GM19239 (cell line): Measurements from ENCODE around the gene ADAM12.

ENCODE experiments used
- DNase-seq: peaks from one replicate; pipeline ENCODE4 v3.0.0; 2011; ENCODE audit warnings: low spot score; ENCODE audit not compliant: insufficient read length
- FAIRE-seq: peaks from 2 replicates; lab custom pipeline; 2011; peaks lifted over from hg19 to GRCh38; lab: Jason Lieb, UNC

ADAM12 gene

GRCh38 chr10:126130271-126130710 lies 258.0 kb downstream of the ADAM12 start:
- FAIRE-seq = no peak

GRCh38 chr10:126129026-126129425 lies 259.3 kb downstream of the ADAM12 start:
- DNase-seq = no peak
- FAIRE-seq = no peak

More at GRCh38 chr10:126130271-126130710, 258.0 kb downstream of the ADAM12 start:
- no peak for DNase-seq

- no peak for DNase-seq
- FAIRE-seq = no peak
Observed at GRCh38 chr10:126128581-126128980, 259.7 kb downstream of the ADAM12 start.

- DNase-seq (no peak), FAIRE-seq (no peak)
Observed at GRCh38 chr10:126127481-126128029, 260.7 kb downstream of the ADAM12 start.

GRCh38 chr10:126126866-126127265 lies 261.4 kb downstream of the ADAM12 start:
- DNase-seq = no peak
- no peak for FAIRE-seq

- DNase-seq = no peak
- FAIRE-seq = no peak
Observed at GRCh38 chr10:126126023-126126422, 262.3 kb downstream of the ADAM12 start.

- FAIRE-seq (no peak), DNase-seq (no peak)
Observed at GRCh38 chr10:126124668-126125349, 263.5 kb downstream of the ADAM12 start.

GRCh38 chr10:126124046-126124445 lies 264.2 kb downstream of the ADAM12 start:
- no peak for FAIRE-seq
- no peak for DNase-seq

GRCh38 chr10:126123466-126123865 lies 264.8 kb downstream of the ADAM12 start:
- DNase-seq (no peak), FAIRE-seq (no peak)

- DNase-seq = no peak
- no peak for FAIRE-seq
Observed at GRCh38 chr10:126122881-126123280, 265.4 kb downstream of the ADAM12 start.

GRCh38 chr10:126119599-126119998 lies 268.7 kb downstream of the ADAM12 start:
- no peak for FAIRE-seq
- no peak for DNase-seq

- no peak for FAIRE-seq
- DNase-seq = no peak
Observed at GRCh38 chr10:126118476-126118875, 269.8 kb downstream of the ADAM12 start.

GRCh38 chr10:126117196-126117595 lies 271.1 kb downstream of the ADAM12 start:
- DNase-seq (no peak), FAIRE-seq (no peak)

GRCh38 chr10:126115886-126116285 lies 272.4 kb downstream of the ADAM12 start:
- DNase-seq (no peak), FAIRE-seq (no peak)

GRCh38 chr10:126114884-126115555 lies 273.3 kb downstream of the ADAM12 start:
- FAIRE-seq (no peak), DNase-seq (no peak)

GRCh38 chr10:126111516-126111915 lies 276.8 kb downstream of the ADAM12 start:
- no peak for FAIRE-seq
- DNase-seq = no peak

GRCh38 chr10:126110489-126111180 lies 277.6 kb downstream of the ADAM12 start:
- DNase-seq (no peak), FAIRE-seq (no peak)

GRCh38 chr10:126109893-126110292 lies 278.4 kb downstream of the ADAM12 start:
- no peak for FAIRE-seq
- no peak for DNase-seq

GRCh38 chr10:126108693-126109092 lies 279.6 kb downstream of the ADAM12 start:
- FAIRE-seq = no peak
- no peak for DNase-seq

- FAIRE-seq (no peak), DNase-seq (no peak)
Observed at GRCh38 chr10:126104767-126105166, 283.5 kb downstream of the ADAM12 start.

- no peak for FAIRE-seq
- no peak for DNase-seq
Observed at GRCh38 chr10:126102636-126103035, 285.6 kb downstream of the ADAM12 start.
